SH-SY5Y (cell line): ENCODE data around the gene SDHB.

Experiments
- GATA2 ChIP-seq: IDR thresholded peaks from 2 replicates; pipeline ENCODE4 v1.6.1; 2011; ENCODE audit warnings: mild to moderate bottlenecking, low read depth, low read length
- GATA3 ChIP-seq: IDR thresholded peaks from 2 replicates; pipeline ENCODE4 v1.6.1; 2011; ENCODE audit warnings: low read depth, mild to moderate bottlenecking, low read length, moderate library complexity

DNA sequence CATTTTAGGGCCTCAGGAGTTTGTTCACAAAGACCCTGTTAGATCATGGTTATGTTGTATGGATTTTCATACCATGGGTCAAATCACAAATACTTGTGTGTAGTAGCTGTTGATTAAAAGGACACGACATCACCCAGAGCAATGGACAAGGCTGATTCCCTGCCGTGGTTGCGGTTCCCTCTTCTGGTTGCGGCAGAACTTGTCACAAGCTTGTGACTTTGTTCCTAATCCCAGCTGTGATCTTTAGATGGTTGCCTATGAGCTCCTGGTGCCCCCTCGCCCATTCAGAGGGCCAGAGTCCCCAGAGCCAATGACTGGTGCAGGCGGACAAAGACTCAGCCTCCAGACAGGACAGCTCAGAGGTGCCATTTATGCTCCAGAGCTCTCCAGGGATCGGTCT lies 11.8 kb upstream of the SDHB start:
- TF ChIP-seq GATA3 (no peak), GATA2 (no peak)
